Gastroesophageal sphincter (tissue), 3 donors: ENCODE data around the gene EVC.

Experiments
- POLR2A ChIP-seq, 2 donors: fragments of 450-650 bp; IDR thresholded peaks; one replicate each; pipeline ENCODE4 v1.6.1; 2017; ENCODE audit warnings: antibody characterized with exemption in 2 of 2, mild to moderate bottlenecking in 2 of 2, moderate library complexity in 1 of 2
- TF ChIP-seq, protein P1 (sequence below), 4 experiments: fragments of 200-600 bp in 2 of 4; fragments of 450-650 bp in 2 of 4; sonication (generic) in 1 of 4; IDR thresholded peaks; one replicate each; pipeline ENCODE4 v1.5.1; 2017 to 2019; ENCODE audit warnings: antibody characterized with exemption in 4 of 4, mild to moderate bottlenecking in 2 of 4, moderate library complexity in 2 of 4

DNA sequence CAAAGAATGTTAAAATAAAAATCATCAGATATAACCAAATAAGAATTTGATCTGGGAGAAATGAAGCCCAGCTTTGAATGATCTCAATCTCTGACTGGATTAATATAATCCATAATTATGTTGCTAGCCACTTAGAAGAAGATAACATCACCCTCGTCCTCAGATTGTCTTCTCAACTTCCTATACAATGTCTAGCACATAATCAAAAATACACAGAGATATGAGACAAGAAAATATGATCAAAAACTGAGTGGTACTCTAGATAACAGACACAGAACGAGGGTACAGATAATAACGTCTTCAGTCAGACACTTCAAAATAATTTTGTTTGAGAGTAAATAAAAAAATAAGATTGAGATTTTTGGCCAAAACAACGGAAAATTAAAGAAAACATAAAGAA lies 49.8 kb upstream of the EVC start:
- TF ChIP-seq, protein P1, sequence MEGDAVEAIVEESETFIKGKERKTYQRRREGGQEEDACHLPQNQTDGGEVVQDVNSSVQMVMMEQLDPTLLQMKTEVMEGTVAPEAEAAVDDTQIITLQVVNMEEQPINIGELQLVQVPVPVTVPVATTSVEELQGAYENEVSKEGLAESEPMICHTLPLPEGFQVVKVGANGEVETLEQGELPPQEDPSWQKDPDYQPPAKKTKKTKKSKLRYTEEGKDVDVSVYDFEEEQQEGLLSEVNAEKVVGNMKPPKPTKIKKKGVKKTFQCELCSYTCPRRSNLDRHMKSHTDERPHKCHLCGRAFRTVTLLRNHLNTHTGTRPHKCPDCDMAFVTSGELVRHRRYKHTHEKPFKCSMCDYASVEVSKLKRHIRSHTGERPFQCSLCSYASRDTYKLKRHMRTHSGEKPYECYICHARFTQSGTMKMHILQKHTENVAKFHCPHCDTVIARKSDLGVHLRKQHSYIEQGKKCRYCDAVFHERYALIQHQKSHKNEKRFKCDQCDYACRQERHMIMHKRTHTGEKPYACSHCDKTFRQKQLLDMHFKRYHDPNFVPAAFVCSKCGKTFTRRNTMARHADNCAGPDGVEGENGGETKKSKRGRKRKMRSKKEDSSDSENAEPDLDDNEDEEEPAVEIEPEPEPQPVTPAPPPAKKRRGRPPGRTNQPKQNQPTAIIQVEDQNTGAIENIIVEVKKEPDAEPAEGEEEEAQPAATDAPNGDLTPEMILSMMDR (IDR thresholded peaks at IDR 0.05) = no peak
- no peak for TF ChIP-seq POLR2A (IDR thresholded peaks at IDR 0.05)
